NCI-H1436 (cell line): ENCODE data around the gene MITF.

Experiments
- DNase-seq: peaks from one replicate; lab custom pipeline; 2025; lab: John Stamatoyannopoulos, UW

Gene MITF

DNA sequence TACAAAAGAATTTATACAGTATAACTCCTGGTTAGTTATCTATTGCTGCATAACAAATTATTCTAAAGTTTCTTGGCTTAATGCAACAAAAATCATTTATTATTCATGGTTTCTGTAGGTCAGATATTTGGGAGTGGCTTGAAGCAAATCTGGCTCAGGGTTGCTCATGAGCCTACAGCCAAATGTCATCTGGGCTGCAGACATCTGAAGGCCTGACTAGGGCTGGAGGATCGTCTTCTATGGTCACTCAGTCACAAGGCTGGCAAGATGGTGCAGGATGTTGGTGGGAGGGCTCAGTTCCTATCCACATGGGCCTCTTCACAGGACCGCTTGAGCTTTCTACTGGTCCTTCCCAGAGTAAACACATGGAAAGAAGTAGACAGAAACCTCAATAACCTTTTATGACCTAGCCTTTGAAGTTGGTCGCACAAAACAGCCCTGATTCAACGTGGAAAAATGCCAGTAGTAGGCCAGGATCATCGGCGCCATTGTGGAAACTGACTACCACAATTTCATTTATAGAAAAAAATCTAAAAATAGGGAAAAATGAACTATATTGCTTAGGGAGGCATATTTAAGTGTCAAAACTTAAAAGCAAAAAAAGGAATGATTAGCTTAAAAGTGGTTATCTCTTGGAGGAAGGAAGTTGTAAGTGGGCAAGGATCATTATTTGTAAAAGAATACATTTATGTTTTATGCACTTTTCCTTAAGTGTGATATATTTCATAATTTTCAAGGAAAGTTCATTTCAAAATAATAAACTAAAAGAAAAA lies 9.9 kb upstream of the MITF start:
- DNase-seq = no peak

DNA sequence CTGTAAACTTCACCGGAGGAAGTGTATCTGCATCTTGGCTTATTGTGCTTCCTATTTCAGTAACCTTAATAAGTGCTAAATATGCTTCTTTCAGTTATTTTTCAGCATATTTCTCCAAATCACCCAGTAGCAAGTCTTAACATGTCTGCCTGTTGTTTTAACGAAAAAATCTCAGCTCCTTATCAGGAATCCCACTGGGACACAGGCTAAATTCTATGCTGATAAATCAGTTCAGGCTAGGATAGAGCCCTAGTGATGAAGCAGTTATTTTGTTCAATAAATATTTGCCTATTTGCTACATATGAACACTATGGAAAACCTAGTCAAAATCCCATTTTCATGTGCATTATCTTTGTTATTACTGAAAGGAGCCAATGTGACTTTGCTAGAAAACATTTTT lies 8.2 kb upstream of the MITF start:
- DNase-seq = no peak

DNA sequence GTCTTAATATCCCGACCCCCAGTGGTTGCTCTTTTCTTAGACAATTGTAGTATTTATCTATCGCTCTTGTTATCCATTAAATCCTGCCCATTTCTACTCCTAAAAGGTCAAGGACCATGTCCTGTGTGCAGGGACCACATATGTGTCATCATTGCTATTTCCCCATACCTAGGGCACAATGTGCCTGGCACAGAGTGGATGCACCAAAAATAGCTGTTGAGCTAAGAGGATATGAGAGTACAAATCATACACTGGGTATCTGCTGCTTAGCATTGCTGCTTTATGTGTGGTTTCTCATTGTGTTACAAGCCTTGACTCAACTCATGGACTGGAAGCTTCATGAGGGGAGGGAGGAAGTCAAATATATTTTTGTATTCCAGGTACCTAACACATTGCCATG lies 3.4 kb upstream of the MITF start:
- DNase-seq = no peak

DNA sequence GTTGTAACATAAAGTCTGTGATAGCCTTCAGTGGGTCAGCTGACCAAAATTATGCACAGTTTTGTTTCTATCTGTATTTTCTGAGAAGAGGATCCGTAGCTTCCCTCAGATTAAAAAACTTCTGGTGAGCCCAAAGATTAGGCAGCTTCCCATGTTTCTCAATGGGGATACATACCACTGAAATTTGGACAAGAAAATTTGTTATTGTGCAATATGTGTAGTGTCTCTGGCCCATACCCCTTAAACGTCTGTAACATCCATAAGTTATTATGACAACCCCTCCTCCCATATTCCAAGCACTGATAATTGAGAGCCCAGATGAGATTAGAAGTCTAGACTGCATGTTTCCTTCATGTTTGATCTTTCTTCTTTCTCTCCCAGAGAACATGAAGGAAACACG lies 1.9 kb upstream of the MITF start:
- DNase-seq = no peak

DNA sequence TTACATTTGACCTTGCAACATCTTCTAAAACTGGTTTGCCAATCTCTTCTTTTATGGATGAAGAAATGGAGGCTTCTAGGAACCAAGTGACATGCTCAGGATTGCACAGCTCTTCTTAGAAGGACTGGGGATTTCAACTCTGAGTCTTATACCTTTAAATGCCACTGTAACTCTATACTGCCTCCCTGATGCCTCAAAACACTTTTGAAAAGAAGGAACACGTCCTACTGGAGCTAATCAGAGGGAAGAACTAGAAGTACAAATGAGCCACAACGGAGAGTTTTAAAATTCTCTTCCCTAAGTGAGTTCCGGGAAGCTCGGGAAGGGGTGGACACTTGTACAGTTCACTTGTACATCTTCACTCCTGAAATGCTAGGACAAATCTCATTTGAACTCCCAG lies 949 bp upstream of the MITF start:
- DNase-seq = no peak

DNA sequence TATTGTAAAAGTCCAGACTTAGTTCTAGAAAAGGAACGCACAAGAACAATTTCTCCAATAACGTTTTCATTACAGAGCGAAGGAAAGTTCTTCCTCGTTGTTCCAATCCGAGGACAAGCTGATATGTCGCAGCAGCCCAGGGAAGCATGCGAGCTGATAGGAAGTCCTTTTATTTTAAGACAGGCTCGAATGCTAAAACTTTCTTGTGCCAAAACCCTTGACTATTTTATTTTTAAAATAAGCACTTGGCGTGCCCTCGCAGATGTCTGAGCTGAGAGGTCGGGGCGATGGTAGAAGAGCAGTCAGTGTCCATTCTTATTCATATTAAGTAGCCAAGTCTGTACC lies 433 bp upstream of the MITF start:
- no peak for DNase-seq

DNA sequence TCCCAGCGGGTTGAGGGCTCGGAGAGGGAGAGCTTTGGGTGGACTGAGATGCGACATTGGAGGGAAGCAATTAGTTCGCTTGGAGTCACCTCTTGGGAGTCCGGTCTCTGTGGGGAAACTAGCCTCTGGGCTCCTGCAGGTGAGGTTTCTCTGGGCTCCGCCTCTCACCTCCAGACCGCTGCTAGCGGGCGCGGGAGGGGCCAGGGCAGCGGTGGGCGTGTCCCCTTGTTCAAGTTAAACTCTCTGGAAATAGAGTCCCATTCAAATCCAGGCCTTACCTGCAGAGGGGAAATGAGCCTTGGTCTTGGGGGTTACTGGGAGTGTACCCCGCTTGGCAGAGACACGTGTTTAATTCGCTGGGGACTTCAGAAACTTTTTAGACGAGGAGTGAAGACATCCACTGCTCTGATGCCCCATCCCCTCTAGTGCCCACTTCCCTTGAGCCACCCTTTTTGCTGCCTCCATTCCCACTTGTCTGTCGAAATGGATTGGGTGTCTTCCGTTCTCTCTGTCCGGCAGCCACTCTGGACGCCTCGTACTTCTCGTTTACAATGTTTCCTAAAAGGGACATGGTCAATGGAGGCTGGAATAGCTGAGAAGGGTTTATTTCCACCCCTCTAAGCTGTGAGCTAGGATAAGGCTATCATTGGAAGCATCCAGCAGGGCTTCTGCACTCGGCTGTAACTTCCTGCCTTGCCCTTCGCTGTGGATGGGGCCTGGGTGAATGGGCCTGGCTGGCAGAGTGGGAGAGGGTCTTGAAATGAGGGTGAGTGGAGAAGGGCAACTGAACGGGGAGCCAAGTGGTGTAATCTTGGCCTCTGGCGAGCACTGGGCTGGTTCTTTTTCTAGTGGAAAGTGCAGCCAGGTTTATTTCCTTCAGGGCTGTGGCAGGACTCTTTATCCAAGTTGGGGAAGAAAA lies 1.1 kb downstream of the MITF start:
- DNase-seq = no peak

DNA sequence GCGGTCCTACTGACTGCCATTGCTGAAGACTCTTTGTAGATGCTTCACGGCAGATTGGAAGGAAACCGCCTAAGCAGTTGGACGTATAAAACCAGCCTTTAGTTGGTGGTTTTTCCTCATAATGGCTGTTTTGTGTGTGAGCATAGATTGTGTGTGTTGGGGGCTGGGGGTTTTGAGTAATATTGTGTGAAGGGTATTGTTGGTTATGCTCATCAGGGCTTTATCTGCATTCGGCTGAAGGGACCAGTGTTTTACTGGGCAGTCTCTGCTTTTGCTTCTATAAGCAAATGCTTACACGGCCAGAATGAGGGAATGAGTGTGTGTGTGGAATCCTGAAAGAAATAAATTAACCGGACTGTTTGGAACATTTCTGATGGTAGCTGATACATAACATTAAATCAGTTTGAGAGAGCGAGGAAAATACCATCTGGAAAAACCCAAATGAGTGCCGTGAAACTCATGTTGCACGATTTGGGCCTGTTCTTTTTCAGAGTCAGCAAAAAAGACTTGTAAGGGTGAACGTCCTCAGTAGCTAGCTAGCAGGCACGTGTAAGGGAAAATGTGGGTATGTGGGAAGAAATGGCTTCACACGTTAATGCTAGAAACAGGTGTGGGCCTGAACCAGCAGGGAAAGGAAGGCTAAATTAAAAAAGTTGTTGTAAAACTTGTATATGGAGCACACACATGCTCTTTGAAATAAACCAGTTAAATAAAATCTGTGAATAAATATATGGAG lies 1.9 kb downstream of the MITF start:
- no peak for DNase-seq

DNA sequence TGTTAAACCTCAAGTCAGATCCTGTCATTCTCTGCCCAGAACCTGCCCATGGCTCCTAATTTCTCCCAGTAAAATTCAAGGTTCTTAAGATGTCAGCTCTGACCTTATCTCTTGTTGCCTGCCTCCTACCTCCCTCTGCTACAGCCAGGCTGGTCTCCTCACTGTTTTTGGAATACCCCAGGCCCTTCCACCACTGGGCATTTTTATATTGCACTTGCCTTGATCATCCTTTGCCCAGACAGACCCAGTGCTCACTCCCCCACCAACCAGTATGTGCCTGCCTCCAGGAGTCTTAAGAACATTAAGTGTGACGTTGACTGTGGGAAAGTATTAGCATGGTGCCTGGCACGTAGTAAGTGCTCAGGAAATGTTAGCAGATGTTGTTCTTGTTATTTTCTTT lies 3.1 kb downstream of the MITF start:
- DNase-seq = no peak

DNA sequence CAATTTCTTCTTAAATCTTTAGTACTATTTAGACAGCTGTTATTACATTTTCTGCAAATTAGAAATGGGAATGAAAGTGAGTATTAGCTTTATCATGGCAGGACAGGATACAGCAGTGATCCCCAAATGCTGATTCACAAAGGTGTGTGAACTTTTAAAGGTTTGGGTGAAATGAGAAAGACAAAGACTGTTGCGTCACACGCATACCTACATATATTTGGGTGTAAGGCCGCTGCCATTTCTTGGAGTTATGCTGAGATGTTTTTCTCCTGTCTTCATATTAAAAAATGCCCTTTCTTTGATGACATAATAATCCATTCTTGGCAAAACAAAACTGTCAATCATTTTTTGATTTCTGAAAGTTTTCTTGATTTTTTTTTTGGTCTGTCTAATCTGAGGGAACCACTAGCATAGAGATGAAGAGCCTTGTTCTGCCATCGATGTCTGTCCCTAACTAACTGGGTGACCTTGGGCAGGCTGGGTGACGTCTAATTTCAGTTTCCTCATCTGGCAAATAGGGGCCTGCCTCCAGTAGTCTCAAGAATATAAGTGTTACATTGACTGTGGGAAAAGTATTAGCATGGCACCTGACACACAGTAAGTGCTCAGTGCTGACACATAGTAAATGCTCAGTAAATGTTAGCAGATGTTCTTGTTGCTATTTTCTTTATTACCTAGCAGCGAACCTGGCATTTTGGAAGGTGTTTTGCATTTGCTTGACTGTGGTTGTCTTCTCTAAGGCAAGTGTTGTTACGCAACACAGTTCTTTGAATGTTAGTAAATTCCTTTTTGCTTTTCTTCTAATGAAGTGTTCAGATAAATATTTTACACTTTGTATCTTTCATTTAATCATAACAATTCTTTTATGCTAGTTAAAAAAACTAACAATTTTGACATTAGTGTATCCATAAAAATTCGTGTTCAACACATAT lies 5.0 kb downstream of the MITF start:
- no peak for DNase-seq

DNA sequence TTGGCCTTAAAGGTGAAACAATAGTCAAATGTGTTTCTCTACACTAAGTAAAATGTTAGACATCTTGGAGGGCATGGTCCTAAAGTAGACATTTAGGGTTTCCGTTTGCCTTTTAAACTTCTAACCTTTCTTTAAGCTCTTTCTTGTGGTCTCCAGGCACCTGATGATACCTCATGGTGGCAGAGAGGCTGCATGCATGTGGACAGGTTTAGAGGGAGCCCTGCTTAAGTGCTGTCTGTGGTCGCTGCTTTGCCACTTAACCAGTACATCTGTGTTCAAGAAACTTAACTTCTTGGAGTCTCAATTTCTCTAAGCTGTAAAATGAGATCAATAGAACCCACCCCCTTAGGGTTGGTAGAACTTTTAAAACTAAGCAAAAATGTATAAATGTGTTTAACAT lies 6.2 kb downstream of the MITF start:
- no peak for DNase-seq

DNA sequence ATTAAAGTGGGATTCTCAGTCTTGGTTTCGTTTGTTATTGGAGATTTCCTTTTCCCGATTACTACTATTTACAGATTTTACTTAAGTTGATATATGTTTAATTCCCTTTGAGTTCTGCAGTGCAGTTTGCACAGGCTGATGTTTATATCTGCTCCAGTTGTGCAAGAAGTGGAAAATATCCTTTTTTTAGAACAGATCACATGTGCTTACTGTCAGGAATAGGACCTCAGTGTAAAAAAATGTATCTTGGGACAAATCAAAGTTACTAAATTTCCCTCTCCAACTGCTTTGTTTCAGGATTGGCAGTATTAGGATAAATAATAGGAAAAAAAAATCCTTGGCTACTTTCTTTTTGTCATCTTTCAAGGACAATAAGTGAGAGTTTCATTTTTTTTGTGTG lies 6.9 kb downstream of the MITF start:
- DNase-seq = no peak

DNA sequence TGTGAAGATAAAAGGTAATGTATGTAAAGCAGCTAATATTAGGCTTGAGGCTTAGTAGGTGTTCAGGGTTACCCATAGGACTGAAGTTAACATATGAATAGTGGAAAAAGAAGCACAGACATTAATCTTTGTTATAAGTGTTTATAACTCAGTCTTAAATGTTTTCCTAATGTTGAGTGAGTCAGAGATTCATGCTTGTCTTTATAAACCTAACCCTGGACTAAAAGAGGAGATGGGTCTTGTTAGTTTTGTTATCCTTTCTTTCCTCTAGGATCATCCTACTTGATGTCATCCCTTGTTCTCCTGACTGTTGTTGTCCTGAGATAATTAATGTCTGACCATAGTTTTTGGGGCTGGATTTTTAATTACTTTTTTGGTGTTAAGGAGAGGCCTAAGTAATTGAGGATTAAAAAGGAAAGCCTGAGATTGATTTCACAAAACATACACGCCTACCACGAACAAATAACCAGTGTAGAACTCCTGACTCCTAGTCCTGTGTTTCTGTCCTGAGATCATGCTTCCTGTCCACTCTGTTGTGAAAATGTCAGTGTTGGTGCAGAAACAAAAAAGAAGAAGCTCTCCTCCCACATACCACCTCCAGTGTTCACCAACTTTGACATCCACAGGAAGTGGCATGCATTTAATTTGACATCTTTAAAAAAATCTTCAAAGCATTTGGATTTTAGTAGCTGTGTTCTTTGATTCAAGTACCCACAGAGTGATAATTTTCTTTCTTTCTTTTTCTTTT lies 8.4 kb downstream of the MITF start:
- DNase-seq = no peak

DNA sequence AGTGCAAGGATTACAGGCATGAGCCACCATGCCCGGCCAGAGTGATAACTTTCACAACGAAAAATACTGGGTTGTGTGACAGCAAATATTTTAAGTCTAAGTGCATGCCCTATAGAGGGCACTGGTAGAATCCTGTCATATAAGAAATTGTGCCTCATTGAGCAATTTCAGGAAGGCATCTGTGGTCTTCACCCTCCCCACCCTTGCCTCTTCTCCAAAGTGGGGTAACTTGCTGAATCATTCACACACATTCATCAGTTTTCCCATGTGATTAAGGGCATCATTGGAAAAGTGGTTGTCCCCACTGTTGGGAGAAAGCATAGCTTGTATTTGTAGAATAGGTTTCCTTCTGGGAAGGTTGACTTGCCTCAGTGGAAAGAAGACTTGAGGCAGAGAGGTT lies 9.2 kb downstream of the MITF start:
- no peak for DNase-seq

DNA sequence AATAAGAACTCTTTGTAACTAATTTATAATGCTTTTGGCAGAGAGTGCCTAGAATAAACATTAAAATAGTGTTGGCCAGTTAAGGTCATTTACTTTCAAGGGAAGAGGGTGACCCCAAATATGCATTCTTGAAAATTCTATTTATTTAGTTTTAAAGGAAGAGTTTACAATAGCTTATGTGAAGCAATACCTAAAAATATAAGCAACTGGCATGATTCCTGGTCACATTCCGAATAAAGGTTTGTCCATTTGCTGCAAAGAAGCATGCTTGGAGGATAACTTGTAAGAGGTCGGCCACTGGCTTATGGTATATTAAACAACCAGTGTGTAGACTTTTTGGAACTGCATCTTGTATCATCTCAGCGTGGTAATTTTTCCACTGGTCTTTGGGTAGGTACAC lies 10.2 kb downstream of the MITF start:
- DNase-seq = no peak

DNA sequence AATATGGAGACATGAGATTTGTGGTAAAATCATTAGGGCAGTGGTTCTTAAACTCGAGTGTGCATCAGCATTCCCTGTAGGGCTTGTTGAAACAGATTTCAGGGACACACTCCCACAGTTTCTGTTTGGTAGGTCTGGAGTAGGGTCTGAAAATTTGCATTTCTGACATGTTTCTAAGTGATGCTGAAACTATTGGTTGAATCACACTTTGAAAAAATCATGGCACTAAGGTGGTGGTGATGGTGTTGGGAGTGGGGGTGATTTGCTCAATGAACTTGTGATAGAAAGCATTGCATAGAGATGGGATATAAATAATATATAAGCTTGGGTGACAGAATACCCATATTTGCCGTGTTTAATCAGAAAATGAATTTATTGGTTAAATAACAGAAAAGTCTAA lies 11.3 kb downstream of the MITF start:
- DNase-seq = no peak

DNA sequence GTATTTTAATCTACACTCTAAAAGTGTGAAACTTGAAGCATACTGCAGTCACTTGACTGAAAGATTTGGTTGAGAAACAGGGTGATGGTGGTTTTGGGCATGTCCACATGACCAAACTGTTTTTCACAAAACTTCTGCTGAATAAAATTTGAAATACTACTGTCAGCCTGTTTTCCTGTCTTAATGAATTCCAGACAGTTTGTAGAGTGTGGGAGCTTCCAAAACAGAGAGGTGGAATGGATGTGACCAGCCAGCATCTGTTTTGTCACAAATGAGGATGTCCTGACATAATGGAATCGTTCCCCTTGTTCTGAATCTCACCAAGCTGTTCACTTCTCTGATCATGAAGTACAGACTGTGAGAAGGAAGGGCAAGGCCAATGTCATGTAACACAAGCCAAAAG lies 11.8 kb downstream of the MITF start:
- DNase-seq = no peak

DNA sequence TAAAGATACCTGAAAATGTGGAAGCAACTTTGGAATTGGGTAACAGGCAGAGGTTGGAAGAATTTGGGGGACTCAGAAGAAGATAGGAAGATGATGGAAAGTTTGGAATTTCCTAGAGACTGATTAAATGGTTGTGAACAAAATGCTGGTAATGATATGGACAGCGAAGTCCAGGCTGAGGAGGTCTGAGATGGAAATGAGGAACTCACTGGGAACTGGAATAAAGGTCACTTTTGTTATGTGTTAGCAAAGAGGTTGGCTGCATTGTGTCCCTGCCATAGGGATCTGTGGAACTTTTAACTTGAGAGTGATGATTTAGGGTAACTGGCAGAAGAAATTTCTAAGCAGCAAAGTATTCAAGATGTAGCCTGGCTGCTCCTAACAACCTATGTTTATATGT lies 13.0 kb downstream of the MITF start:
- DNase-seq = no peak

DNA sequence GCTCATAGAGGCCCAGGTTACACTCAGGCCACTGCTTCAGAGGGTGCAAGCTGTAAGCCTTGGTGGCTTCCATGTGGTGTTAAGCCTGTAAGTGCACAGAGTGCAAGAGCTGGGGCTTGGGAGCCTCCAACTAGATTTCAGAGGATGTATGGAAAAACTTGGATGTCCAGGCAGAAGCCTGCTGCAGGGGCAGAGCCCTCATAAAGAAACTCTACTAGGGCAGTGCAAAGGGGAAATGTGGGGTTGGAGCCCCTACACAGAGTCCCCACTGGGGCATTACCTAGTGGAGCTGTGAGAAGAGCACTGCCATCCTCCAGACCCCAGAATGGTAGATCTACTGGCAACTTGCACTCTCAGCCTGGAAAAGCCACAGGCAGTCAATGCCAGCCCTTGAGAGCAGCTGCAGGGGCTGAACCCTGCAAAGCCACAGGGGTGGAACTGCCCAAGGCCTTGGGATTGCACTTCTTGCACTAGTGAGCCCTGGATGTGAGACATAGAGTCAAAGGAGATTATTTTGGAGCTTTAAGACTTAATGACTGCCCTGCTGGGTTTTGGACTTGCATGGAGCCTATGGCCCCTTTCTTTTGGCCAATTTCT lies 14.0 kb downstream of the MITF start:
- DNase-seq = no peak

DNA sequence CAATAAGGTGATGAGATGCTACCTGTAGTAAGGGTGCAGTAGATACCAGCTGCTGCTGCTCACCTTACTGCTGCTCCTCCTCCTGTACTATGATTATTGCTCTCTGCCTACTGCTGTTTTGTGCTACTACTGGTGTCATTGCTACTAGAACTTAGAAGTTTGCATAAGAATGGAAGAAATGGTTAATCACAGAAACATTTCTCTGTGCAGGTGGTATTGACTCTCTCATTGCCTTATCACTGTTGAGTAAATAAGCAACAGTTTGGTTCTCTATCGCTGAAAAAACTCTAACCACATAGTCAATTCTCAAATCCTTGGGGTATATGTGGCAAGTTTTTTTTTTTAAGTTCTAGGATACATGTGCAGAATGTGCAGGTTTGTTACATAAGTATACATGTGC lies 16.5 kb downstream of the MITF start:
- no peak for DNase-seq
